GM21529 (cell line): ENCODE results near the gene ZNF800.

Experiments
- ATAC-seq: cut with Tn5 transposase; IDR thresholded peaks from one replicate; pipeline ENCODE4 v1.9.1; 2021; ENCODE audit not compliant: unreplicated experiment

The ZNF800 gene

DNA sequence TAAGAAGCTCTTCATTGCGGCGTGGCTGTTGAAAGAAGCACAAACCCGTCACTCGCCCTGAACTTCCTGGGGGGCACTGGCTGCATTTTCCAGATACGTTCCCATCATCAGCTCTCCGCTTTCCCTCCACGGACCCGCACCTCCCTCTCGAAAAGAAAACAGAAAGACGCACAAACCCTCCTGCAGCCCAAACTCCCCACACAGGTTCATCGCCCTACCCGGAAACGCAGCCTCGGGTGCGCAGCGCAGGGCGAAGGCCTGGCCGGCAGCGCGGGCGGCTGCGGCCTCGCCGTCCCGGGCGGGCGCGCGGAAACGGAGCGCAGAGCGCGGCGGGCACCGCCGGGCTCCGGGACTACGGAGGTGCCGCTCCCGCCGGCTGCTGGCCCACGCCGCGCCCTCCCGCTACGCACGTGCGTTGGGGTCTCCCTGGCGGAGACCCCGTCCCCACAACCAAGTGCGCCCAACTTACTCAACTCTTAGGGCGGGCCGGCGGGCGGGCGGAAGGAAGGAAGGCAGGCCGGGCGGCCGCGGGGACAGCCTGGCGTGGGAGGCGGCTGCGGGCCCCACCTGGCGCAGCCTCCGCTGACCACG lies 822 bp downstream of the ZNF800 start:
- peak; percentile 40 for ATAC-seq

- ATAC-seq = no peak
Observed at GRCh38 chr7:127390817-127391590, 1.5 kb downstream of the ZNF800 start.

DNA sequence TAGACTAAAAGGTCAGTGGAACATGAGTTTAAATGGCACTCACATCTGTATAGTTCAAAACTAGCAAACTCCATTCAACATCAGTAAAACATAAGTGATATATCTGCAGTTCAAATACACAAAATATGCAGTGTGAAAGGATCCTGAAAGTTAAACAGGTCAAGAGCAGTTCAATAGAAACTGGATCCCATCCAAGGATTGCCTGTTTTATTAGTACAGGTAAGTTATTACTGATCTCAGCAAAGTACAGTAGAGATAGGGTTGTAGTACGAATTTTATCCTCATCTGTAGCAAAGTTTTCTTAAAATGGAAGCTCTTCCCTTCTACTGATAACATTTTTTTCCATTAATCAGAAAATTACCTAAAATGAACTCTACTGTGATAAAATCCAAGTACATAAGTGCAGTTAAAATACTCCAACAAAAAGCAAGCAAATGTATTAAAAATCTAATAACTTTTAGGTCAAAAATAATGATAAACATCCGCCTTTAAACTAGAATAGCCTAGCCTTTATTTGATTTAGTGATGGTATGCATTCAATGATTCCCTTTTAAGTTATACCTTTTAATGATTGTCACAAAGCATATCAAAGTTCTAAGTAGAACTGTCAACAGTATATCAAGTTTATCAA lies 2.2 kb downstream of the ZNF800 start:
- no peak for ATAC-seq

- ATAC-seq = no peak
Observed at GRCh38 chr7:127389321-127389720, 3.2 kb downstream of the ZNF800 start.

DNA sequence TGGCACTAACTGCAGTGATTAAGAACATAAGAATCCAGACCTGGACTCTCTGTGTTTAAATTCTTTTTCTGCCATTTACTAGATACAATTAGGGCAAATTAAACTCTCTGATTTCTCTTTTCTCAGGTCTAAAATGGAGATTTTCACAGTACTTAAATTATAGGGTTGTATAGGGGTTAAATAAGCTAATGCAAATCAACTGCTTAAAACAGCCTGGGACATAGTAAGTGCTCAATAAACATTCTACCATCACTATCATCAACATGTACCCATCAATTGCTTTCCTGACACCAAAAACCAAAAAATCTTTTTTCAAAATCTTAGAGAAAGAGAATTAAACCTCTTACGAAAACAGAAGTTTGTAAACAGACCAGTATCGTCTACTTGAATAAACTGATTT lies 4.5 kb downstream of the ZNF800 start:
- no peak for ATAC-seq

- no peak for ATAC-seq
Observed at GRCh38 chr7:127383123-127383835, 9.2 kb downstream of the ZNF800 start.

- no peak for ATAC-seq
Observed at GRCh38 chr7:127382301-127383085, 10.0 kb downstream of the ZNF800 start.

DNA sequence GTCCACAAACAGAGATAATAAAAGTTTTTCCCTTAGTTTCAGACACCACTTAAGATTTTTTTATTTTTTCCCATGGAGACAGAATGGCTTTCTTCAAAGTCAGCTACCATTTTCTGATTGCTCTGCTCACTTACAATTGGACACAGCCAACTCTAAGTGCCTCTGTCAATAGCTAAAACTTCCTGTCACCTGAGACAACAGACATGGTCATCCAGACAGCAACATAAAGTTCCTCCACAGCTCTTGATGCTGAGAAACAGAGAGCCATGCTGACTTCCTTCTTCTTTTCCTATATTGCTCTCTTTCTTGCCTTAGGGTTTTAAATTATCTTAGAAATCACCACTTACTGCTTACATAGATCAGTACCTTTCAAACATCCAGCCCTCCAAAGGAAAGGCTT lies 12.0 kb downstream of the ZNF800 start:
- ATAC-seq = no peak

- no peak for ATAC-seq
Observed at GRCh38 chr7:127379642-127380041, 12.9 kb downstream of the ZNF800 start.

- no peak for ATAC-seq
Observed at GRCh38 chr7:127378537-127378936, 14.0 kb downstream of the ZNF800 start.

GRCh38 chr7:127377425-127377824 lies 15.1 kb downstream of the ZNF800 start:
- no peak for ATAC-seq

DNA sequence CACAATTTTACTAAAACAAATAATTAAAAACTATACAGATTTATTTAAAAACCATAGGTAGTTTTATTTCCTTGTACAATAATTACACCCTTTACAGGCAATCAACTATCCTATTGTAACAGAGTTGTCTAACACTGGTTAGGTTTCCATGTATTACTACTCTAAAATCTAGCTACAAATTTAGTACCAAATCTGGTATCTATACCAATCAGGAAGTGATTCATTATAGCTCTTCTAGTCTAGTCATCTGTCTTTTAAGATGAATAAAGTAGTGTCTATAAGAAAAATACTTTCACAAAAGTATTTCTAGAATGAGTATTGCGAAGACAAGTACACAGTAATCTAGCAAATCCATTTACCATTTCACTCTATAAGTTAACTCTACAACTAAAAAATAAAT lies 16.9 kb downstream of the ZNF800 start:
- peak; percentile 57 for ATAC-seq

DNA sequence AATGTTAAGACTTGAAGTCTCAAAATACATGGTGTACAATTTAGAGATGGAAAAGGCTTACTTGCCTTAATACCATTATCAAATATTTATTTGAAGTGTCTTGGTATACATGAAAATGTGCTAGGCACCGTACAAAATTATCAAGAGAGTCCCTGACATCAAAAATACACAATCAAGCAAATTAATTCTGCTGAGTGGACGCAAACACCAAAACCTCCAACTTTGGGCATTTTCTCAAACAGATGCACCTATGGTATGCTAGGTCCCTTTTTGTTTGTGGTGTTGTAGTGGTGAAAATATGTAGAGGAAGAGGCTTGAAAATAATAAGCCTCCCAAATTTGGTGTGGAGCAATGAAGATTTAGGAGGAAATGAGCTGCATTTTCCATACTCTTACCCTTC lies 24.8 kb downstream of the ZNF800 start:
- ATAC-seq = no peak

GRCh38 chr7:127366680-127367079 lies 25.8 kb downstream of the ZNF800 start:
- ATAC-seq = no peak

- no peak for ATAC-seq
Observed at GRCh38 chr7:127365957-127366315, 26.6 kb downstream of the ZNF800 start.

- ATAC-seq = no peak
Observed at GRCh38 chr7:127365164-127365956, 27.1 kb downstream of the ZNF800 start.

DNA sequence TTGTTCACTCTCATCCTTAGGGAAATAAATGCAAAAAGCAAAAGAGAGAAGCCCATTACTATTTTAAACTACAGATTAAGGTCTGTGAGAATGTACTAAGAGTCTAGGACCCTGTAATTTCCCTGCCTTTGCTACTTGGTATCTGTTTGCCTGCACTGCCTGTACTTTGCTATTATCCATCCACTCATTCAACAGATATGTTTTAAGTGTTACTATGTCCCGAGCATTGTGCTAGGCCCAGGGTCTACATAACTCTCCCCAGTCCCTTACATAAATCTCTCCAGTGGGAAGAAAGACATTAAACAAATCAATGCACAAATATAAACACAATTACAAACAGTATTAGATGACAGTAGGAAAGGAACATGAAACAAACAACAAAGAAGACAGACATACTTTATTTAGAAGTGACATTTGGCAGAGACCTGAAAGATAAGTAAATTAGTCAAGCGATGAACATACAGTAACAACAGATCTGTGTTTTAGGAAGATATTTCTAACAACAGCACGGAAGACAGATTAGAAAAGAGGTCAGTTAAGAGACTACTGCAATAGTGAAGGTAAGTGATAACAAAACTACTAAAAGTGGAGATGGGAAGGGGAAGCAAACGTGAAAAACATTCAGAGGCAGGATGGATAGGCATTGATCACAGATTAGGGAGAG lies 30.0 kb downstream of the ZNF800 start:
- ATAC-seq = no peak

DNA sequence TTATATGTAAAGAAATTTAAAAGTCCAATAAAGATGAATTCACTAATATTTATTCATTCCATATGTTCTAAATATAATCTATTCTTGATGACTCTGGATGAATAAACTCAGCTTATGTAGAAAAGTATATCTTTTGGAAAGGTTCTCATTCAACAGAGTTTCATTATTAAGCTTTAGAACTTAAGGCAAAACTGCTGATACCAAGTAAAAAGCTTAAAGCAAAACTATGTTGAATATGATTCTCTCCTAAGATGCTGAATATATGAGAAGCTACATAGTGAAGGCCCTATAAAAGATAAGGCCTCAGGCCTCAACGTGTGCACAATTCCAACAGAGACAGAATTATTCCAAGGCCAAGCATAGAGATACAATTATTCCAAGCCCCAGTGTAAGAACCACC lies 30.8 kb downstream of the ZNF800 start:
- no peak for ATAC-seq

DNA sequence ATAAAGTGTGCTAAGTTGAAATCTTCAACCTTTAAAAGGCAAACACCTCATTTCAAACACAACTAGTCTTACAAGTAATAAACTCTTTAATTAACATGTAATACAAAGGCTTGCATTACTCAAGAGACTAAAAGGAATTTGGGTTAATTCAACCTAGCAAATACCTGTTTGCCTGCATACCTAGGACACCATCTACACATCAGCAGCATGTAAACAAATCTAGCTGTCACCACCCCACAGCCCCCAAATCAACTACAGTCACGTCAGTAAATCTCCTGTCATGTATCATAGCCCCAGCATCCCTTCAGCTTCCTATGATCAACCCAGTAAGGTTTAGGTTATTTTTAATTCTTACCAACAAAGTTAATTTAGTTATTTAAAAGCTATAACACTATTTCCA lies 33.5 kb downstream of the ZNF800 start:
- no peak for ATAC-seq

GRCh38 chr7:127353897-127354296 lies 38.6 kb downstream of the ZNF800 start:
- ATAC-seq = no peak
